Measurements from ENCODE around the gene ARRDC3.

- no peak for TF ChIP-seq EZH2 (IDR thresholded peaks at IDR 0.05; ENCODE audit: insufficient read depth, poor library complexity, severe bottlenecking)
- no peak for TF ChIP-seq EZH2phosphoT487 (IDR thresholded peaks at IDR 0.05; ENCODE audit: insufficient read depth, low read depth)
Observed at GRCh38 chr5:91369480-91369879, 13.6 kb downstream of the ARRDC3 start.
